ENCODE results near the gene HEATR5B.

GRCh38 chr2:36973320-36973719 is 110.9 kb downstream of the HEATR5B start:
- TF ChIP-seq CTCF (IDR thresholded peaks at IDR 0.05; ENCODE audit: low read depth, low read length, poor library complexity, severe bottlenecking) (no peak), EZH2phosphoT487 (IDR thresholded peaks at IDR 0.05; ENCODE audit: borderline replicate concordance, low read length) (no peak)
